ENCODE measurements around the gene YIPF1.

DNA sequence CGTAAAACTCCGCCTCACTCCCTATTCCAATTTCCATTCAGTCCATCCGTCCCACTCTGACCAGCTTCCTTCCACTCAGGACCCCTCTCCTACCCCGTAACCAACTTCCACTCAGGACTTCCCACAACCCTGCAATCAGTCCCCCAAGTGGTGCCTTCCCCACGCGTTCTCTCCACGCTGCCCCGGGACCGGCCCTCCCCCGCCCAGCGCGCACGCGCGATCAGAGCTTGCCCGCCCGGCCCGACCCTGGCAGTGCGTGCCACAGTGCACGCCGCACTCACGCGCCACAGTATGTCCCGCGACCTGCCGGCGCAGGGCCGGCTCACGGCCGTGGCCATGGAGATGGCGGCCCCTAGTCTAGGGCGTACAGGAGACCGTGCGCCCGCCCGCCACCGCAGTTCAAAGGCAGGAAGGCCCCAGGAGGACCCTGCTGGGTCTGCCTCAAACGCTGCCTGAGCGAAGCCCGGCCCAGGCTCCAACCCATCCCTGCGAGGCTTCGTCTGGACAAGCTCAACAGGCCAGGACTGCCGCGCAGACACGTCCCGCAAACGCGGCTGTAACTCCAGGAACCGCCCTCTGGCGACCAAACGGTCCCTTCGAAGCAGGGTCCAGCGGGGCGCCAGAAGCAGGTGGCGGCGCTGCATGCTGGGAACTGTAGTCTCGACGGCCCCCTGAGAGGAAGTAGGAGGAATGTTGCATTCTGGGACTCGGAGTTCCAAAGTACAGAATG lies 51.5 kb downstream of the YIPF1 start, which contains the start of gene NDC1:
- TF ChIP-seq, protein P1, sequence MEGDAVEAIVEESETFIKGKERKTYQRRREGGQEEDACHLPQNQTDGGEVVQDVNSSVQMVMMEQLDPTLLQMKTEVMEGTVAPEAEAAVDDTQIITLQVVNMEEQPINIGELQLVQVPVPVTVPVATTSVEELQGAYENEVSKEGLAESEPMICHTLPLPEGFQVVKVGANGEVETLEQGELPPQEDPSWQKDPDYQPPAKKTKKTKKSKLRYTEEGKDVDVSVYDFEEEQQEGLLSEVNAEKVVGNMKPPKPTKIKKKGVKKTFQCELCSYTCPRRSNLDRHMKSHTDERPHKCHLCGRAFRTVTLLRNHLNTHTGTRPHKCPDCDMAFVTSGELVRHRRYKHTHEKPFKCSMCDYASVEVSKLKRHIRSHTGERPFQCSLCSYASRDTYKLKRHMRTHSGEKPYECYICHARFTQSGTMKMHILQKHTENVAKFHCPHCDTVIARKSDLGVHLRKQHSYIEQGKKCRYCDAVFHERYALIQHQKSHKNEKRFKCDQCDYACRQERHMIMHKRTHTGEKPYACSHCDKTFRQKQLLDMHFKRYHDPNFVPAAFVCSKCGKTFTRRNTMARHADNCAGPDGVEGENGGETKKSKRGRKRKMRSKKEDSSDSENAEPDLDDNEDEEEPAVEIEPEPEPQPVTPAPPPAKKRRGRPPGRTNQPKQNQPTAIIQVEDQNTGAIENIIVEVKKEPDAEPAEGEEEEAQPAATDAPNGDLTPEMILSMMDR (IDR thresholded peaks at IDR 0.05) = peak in 3 of 6 experiments; percentile 10 to 31 (median 25)
- peak; percentile 19 to 63 for TF ChIP-seq POLR2A (IDR thresholded peaks at IDR 0.05)

Data from adrenal gland (tissue), 5 donors.